Right forelimb (tissue), 1 donor: ENCODE measurements around the gene RNF149.

Source experiments
- DNase-seq: peaks from one replicate; pipeline ENCODE4 v3.0.0-alpha.2; 2018

The RNF149 gene

DNA sequence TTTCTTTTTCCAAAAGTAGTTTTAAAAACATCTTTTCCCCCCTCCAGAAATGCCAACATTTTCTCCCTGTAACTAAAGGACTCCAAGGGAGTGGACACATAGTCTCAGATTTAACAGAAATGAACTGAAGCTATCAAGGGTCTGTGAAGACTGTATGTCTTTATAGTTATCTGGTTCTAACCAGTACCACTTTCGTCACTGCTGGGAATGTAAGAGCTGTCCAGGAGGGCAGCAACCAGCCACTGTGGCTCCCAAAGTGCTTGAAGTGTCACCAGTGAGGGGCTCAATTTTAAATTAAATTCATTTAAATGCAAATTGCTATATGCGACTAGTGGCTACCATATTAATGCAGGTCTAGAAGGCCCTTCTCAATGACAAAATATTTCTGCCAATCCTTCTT is 15.0 kb downstream of the RNF149 start:
- DNase-seq, result no peak

GRCh38 chr2:101291973-101292372 is 16.5 kb downstream of the RNF149 start:
- DNase-seq, result no peak

- DNase-seq, result no peak
These were observed 17.8 kb downstream of the RNF149 start for GRCh38 chr2:101290711-101291110.

GRCh38 chr2:101287303-101287702 is 21.2 kb downstream of the RNF149 start:
- no peak for DNase-seq

GRCh38 chr2:101286684-101287083 is 21.8 kb downstream of the RNF149 start:
- DNase-seq, result no peak

DNA sequence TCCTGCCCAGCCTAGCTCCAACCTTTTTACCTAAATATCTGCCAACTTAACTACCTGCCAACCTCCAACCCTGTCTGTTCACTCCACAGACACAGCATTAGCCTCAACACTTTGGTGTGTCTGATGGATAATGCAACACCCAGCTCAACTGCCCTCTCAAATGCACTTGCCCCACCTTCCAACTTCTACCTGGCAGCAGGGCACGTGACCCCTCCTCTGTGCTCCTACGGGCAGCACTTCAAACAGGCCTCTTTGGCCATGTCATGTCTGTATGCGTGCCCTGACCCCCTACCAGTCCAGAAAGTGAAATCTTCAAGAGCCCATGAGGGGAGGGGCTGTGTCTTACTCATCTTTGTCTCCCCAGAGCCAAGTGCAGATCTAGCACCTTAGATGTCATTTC is 25.5 kb downstream of the RNF149 start:
- DNase-seq, result no peak

DNA sequence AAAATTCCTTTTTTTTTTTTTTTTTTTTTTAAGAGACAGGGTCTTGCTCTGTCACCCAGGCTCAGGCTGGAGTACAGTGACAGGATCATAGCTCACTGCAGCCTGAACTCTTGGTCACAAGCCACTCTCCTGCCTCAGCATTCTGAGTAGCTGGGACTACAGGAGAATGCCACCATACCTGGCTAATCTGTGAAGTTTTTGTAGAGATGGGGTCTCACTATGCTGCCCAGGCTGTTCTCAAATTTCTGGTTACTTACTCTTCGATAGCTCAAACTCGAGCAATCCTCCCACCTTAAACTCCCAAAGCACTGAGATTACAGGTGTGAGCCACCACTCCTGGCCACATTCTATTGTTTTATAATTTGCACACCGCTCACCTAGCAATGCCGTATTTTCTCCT is 27.0 kb downstream of the RNF149 start:
- no peak for DNase-seq

DNA sequence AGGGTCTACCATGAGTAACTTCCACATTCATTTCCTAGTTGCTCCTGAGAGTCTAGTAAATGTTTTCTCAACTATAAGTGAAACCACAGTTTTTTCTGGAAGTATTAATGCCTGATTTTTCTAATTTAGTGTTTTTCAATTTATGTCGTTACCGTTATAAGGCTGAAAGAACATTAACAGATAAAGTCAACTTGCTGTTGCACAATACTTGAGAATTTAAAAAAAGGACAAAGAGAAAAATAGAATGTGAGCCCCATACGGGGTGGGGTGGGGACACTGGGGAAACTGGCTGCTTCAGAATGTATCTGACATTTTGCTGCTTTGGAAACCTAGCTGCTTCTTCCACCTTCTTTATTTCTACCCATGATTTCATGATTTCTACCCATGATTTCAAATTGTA is 29.6 kb downstream of the RNF149 start:
- no peak for DNase-seq

DNA sequence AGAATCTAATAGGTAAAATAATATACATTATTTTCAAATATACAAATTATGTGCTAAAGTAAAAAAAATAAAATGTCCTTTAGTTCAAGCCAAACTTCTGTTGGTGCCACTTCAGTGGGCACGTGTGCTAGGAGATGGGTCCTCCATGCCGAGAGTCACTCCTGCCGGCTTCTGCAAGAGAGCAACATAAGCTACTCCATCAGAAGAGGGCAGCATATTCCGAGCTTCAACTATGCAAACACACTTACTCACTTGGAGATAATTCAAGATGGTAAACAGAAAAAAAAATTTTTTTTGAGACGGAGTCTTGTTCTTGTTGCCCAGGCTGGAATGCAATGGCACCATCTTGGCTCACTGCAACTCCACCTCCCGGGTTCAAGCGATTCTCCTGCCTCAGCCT is 31.4 kb downstream of the RNF149 start:
- no peak for DNase-seq

DNA sequence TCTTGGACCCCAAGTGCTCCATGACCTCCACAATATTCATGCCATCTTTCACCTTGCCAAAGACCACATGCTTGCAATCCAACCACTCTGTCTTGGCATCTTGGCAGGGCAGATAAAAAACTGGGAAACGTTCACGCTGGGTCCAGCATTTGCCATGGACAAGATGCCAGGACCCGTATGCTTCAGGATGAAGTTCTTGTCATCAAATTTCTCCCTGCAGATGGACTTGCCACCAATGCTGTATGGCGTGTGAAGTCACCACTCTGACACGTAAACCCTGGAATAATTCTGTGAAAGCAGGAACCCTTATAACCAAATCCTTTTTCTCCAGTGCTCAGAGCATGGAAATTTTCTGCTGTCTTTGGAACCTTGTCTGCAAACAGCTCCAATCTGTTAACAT is 34.4 kb downstream of the RNF149 start:
- DNase-seq, result no peak

DNA sequence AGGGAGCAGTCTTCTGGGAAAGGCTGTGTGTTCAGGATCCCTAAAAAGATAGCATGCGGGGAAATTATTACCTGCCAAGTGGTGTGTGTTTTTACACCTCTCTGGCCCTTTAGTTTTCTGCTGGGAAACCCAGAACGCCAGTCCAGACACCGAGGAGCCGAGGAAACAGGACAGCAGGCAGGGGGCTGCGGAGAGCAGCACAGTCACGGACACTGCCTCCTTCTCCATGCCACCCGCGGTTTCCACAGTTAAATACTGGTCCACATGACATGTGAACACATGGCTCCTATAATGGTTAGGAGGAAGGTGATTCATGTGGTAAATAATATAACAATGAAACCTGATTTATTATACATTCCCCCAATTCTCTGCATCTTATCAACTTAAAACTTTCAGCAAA is 35.4 kb downstream of the RNF149 start:
- DNase-seq, result no peak

- no peak for DNase-seq
These were observed 36.3 kb downstream of the RNF149 start for GRCh38 chr2:101272045-101272784.

GRCh38 chr2:101270700-101271259 is 37.7 kb downstream of the RNF149 start:
- DNase-seq, result no peak

DNA sequence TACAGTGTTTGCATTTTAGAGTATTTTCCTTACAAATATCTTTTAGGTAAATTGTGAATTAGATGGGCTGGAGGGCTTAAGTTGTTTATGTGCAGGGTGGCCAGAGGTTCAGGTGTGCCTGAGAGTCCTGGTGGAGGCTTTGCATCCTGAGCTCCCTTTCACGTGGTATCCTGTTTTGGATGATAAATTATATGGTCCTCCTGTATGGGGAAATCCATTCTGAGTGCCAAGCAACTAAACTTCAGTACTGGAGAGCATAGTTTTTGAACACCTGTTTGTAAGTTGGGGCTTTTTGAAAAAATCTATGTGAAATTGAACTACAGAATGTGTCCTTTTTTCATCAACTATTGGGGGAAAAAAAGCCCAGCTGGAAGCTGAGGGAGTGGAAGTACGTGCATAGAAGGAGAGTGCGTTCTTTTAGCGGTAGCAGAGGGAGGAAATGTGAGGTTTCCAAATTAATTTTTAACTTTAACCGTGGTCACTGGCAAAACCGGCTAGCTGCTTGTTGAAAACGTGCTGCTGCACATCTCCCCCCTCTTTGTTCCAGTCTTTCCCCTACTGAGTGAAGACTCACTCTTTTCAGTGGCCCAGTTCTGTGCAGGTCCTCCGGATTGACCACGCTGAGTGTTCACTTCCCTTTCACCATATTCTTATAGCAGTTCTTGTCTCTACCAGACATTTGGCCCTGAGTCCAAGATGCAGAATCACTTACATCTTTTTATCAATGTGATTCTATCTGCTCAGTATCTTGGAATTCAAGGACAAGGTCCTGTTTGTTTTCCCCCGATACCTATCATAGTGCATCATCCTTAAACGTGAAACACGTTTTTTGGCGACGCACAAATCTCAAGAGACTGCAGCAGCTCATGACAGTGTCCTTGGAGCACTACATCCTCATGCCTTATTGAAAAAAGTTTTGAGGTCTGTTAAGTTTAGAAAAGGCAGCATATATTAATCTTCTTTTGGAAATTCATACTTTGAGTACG is 40.5 kb downstream of the RNF149 start:
- DNase-seq, result no peak

DNA sequence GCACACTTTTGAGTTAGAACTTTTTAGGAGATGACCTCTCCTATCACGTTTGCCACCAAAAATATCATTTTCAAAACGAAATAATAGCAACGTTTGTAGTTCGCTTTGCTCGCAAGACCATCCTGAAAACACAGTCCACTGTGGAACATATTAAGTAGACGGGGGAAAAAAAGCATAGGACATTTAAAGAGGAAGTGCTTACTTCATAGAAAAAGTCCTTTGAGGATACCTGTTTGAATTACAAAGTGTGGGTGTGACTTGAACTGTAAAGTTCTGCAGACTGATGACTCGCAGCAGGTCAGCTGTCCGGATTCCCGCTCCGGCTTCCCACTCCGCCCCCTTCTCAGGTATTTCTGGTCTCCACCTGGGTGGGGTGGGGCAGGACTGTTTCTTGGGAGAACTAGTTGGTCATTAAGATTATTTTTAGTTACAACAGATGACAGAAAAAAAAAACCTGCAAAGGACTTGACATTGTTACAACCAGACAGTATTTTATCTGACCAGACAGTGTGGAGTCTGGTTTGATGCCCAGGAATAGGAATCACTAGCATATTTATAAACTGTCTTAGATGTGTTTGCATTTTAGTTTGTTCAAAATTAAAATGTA is 42.5 kb downstream of the RNF149 start:
- no peak for DNase-seq

- no peak for DNase-seq
These were observed 44.1 kb downstream of the RNF149 start for GRCh38 chr2:101264360-101264939.

- no peak for DNase-seq
These were observed 45.1 kb downstream of the RNF149 start for GRCh38 chr2:101263377-101263800.

- no peak for DNase-seq
These were observed 46.4 kb downstream of the RNF149 start for GRCh38 chr2:101262142-101262541.

- DNase-seq, result no peak
These were observed 49.7 kb downstream of the RNF149 start for GRCh38 chr2:101258804-101259203.

DNA sequence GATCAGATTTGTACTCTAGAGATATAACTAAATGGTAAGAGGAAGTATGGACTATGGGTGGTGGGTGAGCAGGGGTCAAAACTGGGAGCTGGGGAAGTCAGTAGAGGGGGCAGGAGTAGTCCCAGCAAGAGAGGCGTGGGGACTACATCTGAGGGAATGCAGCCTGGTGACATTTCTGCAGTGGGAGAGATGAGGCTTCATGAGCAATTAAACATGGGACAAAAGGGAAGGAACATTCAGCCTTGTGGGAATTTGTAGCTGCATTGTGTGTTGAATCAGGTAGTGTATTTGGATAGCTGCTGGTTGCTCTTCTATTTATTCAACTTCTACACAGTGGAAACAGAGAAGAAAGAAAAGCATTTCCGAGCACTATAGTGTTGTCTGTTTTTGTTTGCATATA is 52.2 kb downstream of the RNF149 start:
- DNase-seq, result no peak

- no peak for DNase-seq
These were observed 53.0 kb downstream of the RNF149 start for GRCh38 chr2:101255501-101255900.

GRCh38 chr2:101253703-101254450 is 54.6 kb downstream of the RNF149 start:
- DNase-seq, result no peak
